ENCODE data around the gene IL20.

GRCh38 chr1:206918076-206918475 is 52.7 kb downstream of the IL20 start:
- TF ChIP-seq EGR1 (IDR thresholded peaks at IDR 0.05; ENCODE audit: borderline replicate concordance, low read depth, low read length): no peak
- TF ChIP-seq CBX5 (IDR thresholded peaks at IDR 0.05; ENCODE audit: low read depth, low read length): no peak
- no peak for TF ChIP-seq ZNF274 (IDR thresholded peaks at IDR 0.05; ENCODE audit: borderline replicate concordance, extremely low read depth, low read length)
- no peak for TF ChIP-seq MAX (IDR thresholded peaks at IDR 0.05)
- no peak for TF ChIP-seq POLR2A (IDR thresholded peaks at IDR 0.05; ENCODE audit: control extremely low read depth in 1 of 2, low read depth in 2 of 2, low read length in 2 of 2)
- TF ChIP-seq CTCF (IDR thresholded peaks at IDR 0.05; ENCODE audit: control extremely low read depth in 1 of 3, insufficient read depth in 1 of 3, low read depth in 1 of 3, low read length in 3 of 3): no peak
- no peak for TF ChIP-seq EZH2 (IDR thresholded peaks at IDR 0.05; ENCODE audit: low read depth, low read length, severe bottlenecking)

Measured in H1 (cell line).